GM06990 (cell line): Measurements from ENCODE around the gene CNTN2.

Experiments used
- DNase-seq: peaks from one replicate; pipeline ENCODE4 v3.0.0-alpha.2; 2011; ENCODE audit not compliant: insufficient read length; ENCODE audit errors: extremely low read depth
- H3K27me3 ChIP-seq: replicated peaks from 2 replicates; pipeline ENCODE4 v1.6.0; 2011; ENCODE audit warnings: low read length; ENCODE audit not compliant: control insufficient read depth, insufficient read depth
- H3K36me3 ChIP-seq: 2 replicates; pipeline ENCODE4 v1.5.1; 2011; ENCODE audit warnings: low read length; ENCODE audit not compliant: control insufficient read depth, insufficient read depth
- H3K4me3 ChIP-seq: replicated peaks from 2 replicates; pipeline ENCODE4 v1.5.1; 2011; ENCODE audit warnings: low read depth, mild to moderate bottlenecking, control low read depth, low read length
- CTCF ChIP-seq: IDR thresholded peaks from 2 replicates; pipeline ENCODE4 v1.5.1; 2011; ENCODE audit warnings: low read length, control low read depth, mild to moderate bottlenecking, inconsistent platforms; ENCODE audit not compliant: insufficient read depth, poor library complexity, severe bottlenecking

Gene CNTN2

GRCh38 chr1:205127646-205128045 is 84.6 kb downstream of the CNTN2 start:
- no peak for DNase-seq
- Histone ChIP-seq H3K4me3 (no peak overlapping the region), H3K27me3 (no peaks in the 10 kb centered on the region), H3K36me3 (no peaks in the 10 kb centered on the region)
- TF ChIP-seq CTCF: no peak
